Loucy (cell line): ENCODE measurements around the gene COX6B2.

Source experiments
- CTCF ChIP-seq: fragments of 200-600 bp; sonication (generic); conservative IDR thresholded peaks from 2 replicates; pipeline ENCODE4 v1.5.1; 2014; ENCODE audit warnings: mild to moderate bottlenecking, antibody characterized with exemption, low read length
- EZH2phosphoT487 ChIP-seq: fragments of 200-600 bp; IDR thresholded peaks from 2 replicates; pipeline ENCODE4 v1.6.1; 2018; ENCODE audit warnings: antibody characterized with exemption, mild to moderate bottlenecking, moderate library complexity, borderline replicate concordance

DNA sequence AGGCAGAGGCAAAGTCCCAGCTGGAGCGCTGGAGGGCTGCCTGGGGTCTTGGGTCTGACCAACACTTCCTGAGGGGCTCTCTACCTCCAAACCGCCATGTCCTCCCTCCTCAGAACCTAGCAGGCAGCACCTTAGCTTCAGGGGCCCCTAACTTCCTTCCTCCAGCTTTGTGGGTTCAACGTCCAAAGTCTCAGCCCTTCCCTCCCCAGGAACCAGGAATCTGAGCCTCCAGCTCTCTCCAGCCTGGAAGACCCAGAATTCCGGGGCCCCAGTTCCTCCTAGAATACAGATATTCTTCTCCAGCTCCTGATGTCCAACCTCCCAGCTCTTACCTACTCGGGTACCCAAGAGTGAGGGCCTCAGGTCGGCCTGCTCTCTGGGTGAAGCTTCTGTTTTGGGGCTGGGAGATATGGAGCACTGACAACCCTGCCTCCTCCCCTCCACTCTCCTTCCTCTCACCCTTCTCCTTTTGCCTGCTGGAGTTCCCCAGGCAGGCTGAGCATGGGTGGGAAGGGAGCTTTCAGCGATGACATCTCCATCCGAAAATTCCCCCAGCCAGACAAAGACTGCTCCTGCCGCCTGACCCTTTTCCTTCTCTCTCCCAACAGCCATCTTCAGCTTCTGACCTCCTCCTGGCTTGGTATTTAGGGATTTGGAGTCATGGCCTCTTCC is 32.9 kb downstream of the COX6B2 start:
- TF ChIP-seq CTCF: no peak
- TF ChIP-seq EZH2phosphoT487: no peak
